ENCODE results near the gene TFF1. TPM values are rescaled to one million over a fixed set of nuclear protein-coding genes. Genes with fewer than 3 reads are reported as not detected.

The TFF1 gene
- total RNA-seq, 1 donor from 2014 or later = not detected

DNA sequence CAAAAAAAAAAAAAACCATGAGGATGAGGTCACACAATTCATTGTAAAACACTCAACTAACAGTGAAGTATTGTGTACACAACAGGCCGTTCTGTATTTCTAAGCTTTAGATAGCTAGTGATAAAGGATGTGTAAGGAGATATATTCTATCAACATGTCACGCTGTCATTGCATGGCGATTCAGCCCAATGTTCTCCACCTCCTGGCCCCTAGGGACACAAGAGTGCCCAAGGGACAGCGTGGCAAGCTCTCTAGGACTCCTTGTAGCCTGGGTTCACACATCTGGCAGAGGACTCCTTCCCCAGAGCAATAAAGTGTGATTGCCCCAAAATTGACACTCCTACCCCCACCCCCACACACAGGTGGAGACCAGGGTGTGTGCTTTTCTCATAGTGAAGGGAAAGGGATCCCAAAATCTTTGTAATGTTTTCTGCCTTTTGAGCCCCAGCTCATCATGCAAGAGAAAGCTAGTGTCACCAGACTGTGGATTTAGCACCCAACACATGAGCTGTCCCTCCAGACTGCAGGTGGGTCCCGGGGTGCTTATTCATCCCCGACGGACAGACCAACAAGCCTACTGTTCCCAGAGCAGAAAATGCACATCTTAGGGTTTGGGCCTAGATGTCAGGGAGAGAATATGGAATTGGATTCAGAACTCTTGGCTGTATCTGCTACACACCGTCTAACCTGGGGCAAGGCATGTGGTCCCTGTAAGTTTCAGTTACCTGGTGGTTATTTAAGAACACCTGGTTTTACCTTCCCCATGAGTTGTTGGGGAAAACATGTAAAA, 18.0 kb upstream of the TFF1 start:
- intact Hi-C loops (cut with micrococcal nuclease) = no loop called here

GRCh38 chr21:42383331-42383730, 17.0 kb upstream of the TFF1 start:
- intact Hi-C loops (cut with micrococcal nuclease) = no loop called here

GRCh38 chr21:42382915-42383314, 16.6 kb upstream of the TFF1 start:
- intact Hi-C loops (cut with micrococcal nuclease) = no loop called here

- intact Hi-C loops (cut with micrococcal nuclease) = loop anchor here (1.0 to 2.0 kb wide), 2 partner anchors 69 to 236 kb away; no protein-coding TSS in a partner anchor
Observed at GRCh38 chr21:42381347-42381984, 15.1 kb upstream of the TFF1 start.

GRCh38 chr21:42379426-42380215, 13.3 kb upstream of the TFF1 start:
- intact Hi-C loops (cut with micrococcal nuclease) = loop anchor here (2.0 kb wide), 1 partner anchor 71 kb away; no protein-coding TSS in a partner anchor

DNA sequence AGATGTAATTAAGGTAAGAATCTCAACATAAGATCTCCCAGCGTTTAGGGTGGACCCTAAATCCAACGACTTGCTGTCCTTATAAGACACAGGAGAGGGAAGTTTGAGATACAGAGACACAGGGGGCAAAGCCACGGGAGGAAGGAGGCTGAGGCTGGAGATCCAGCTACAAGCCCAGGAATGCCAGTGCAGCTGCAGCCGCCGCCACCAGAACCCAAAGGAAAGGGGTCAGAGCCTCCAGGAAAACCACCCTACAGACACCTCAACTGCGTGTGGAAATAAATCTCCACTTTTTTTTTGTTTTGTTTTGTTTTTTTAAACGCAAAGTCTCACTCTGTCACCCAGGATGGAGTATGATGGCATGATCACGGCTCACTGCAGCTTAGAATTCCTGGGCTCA, 12.1 kb upstream of the TFF1 start:
- intact Hi-C loops (cut with micrococcal nuclease) = no loop called here

DNA sequence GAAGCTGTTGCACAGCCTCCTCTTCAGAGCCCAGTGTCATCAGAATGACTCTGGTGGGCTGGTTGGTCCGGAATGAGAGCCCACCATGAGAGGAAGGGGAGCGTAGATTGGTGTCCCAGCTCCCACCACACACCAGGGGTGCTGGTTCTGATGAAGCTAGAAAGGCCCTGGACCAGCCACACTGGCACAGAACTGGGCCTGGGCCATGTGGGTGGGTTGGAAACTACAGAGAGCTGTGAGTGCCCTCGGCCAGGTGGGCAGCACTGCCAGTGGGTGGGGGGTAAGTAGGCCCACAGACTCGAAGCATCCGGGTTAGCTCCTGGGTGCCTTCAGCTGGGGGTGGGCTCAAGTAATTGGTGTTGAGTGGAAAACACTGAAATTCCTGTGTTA, 11.6 kb upstream of the TFF1 start:
- intact Hi-C loops (cut with micrococcal nuclease) = no loop called here

GRCh38 chr21:42377211-42377950, 11.0 kb upstream of the TFF1 start:
- intact Hi-C loops (cut with micrococcal nuclease) = no loop called here

DNA sequence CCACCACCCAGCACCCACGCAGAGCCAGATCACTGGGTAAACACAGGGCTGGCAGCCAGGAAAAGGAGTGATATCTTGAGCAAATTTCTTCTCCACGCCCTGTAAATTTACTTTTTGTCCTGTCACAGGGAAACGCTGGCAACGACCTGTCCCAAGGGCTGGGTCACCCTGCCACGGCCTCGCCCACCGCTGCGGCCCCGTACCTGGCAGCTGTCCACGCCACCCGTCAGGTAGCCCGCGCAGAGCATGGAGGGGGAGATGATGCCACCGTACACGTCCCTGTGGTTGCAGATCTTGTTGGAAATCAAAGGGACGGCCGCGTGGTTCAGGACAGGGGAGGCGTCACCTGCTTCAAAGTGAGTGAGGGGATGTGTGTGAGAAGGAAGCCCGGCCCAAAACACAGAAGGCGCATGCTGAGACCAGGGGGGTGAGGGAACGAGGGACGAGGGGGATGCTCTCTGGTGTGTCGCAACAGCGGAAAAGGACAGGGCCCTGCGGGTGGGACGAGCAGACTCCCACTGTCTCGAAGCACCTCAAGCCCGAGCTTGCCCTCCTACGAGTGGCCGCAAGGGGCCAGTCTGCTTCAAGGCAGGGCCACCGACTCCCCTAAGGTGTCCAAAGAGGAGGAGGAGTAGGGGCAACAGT, 10.1 kb upstream of the TFF1 start:
- intact Hi-C loops (cut with micrococcal nuclease) = no loop called here

DNA sequence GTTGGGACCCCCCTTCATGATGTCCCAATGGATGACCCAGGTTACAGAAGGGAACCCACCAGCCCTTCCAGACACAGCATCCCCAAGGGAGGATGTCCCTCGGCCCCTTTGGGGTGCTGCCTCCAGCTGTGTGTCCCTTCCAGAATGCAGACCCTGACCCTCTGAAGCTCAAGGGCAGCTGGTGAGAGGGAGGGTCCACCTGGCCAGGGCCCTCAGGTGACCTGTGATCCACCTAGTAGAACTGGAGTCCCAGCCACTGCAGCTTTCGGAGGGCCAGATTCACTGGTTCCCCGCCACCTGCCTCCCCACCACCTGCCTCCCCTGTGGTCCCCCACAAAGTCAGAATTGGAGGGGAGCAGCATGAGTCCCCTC, 9.6 kb upstream of the TFF1 start:
- intact Hi-C loops (cut with micrococcal nuclease) = no loop called here

GRCh38 chr21:42375506-42375905, 9.2 kb upstream of the TFF1 start:
- intact Hi-C loops (cut with micrococcal nuclease) = no loop called here

DNA sequence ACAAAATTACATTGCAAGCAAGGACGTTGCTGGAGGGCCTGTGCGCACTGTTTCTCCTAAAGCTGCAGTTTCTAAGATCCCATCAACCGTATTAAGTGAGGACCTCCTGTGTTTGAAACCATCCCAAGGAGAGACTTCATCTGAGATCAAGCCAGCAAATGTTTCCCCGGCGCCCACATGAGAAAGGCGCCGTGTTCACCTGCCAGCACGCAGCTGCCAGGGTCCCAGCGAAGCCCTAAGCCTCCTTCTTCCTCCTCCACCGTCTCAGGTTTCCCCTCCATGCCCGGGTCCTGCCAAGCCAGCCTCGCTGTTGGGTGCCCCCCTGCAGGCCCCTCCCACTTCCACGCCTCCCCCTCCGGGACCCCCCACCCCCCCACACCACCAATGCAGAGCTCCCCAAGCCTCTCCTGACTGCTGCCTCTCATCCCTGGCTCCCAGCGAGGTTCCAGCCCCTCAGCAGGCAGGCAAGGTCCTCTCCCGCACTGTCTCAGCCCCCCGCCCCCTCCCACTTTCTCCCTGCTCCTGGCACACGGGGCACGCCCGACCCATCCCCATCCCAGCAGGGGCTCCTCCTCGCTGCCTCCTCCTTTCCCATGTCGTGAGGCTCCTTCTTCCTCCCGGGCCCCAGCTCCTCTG, 8.6 kb upstream of the TFF1 start:
- intact Hi-C loops (cut with micrococcal nuclease) = no loop called here

DNA sequence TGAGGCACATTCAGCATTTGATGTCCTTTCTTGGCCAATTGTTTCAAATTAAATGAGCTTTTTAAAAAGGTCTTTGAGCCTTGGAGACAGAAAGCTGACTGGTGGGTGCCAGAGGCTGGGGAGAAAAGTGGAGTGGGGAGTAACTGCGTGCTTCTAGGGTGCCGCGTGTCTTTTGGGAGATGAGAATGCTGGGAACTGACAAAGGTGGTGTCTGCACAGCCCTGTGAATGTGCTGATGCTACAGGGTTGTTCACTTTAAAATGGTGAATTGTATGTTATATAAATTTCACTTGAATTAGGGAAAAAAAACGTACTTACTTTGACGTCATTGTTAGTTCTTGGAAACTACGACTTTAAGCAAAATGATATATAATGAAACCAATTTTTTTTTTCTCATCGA, 8.1 kb upstream of the TFF1 start:
- intact Hi-C loops (cut with micrococcal nuclease) = no loop called here

- intact Hi-C loops (cut with micrococcal nuclease) = no loop called here
Observed at GRCh38 chr21:42373908-42374455, 7.6 kb upstream of the TFF1 start.

DNA sequence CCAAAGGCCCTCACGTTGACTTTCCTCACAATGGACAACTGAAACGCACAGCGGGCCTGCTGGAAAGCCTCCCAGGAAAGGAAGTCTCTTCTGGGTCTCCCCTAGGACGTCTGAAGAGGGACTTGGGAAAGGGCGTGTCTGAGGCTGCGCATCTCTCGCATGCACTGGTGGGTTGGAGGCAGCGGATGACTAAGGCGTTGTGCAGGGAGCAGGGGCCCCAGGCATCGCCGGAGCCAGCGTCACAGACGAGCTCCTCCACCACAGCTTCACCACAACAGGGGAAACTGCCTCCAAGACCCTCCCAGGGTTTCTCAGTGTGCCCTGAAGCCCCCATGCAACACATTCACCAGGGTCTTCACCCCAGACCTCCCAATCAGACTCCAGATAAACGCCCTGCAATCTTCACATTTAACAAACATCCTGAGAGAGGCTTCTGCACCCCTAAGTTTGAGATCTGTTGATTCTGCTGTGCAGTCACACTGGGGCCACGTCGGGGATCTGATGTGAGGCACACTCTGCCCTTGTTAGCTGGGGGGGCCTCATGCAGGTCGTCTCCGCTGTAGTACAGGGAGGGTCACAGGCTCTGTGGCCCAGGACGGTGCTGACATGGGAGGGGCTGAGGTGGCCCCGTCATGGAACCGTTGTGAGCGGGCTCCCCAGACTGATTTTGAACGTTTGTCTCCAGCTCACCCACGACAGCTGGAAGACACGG, 7.0 kb upstream of the TFF1 start:
- intact Hi-C loops (cut with micrococcal nuclease) = no loop called here

GRCh38 chr21:42370894-42371654, 4.7 kb upstream of the TFF1 start:
- intact Hi-C loops (cut with micrococcal nuclease) = no loop called here

DNA sequence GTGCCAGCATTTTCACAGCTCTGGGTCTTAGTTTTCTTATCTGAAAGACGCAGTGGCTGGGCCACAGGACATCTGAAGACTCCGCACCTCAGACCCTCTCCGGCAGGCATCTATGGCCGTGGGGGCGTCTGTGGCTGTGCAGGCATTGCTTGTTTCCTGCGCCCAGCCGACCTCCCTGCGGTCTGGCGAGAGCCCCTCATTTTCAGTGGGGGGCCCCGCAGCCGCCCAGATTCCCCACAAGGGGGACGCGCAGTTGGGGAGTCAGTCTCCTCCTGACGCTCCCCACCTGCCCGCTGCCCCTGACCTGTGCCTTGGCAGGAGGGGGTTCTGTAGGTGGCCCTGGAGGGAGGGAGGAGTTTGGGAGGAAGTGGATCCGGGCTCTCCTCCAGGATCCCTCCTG, 3.5 kb upstream of the TFF1 start:
- intact Hi-C loops (cut with micrococcal nuclease) = no loop called here

GRCh38 chr21:42367367-42368165, 1.2 kb upstream of the TFF1 start:
- intact Hi-C loops (cut with micrococcal nuclease) = no loop called here
